Tibial nerve (tissue), 4 donors: ENCODE results near the gene TLNRD1. TPM values are rescaled to one million over a fixed set of nuclear protein-coding genes. Genes with fewer than 3 reads are reported as not detected.

Experiments
- DNase-seq, 2 donors: peaks; one replicate each; pipeline ENCODE4 v3.0.0-alpha.2; 2019; ENCODE audit warnings: low spot score in 2 of 2
- H3K27ac ChIP-seq, 4 donors: fragments of 200-600 bp; sonication (generic) in 3 of 4; one replicate each; pipeline ENCODE4 v1.5.1; 2017 to 2019; ENCODE audit warnings: mild to moderate bottlenecking in 1 of 4
- H3K27me3 ChIP-seq, 2 donors: fragments of 200-600 bp; sonication (generic) in 1 of 2; one replicate each; pipeline versions ENCODE4 v1.5.1 to v1.6.0; 2017 to 2019
- H3K36me3 ChIP-seq, 3 donors: fragments of 200-600 bp; sonication (generic); one replicate each; pipeline ENCODE4 v1.5.1; 2018 to 2019
- H3K4me1 ChIP-seq, 4 donors: fragments of 200-600 bp; sonication (generic) in 3 of 4; one replicate each; pipeline ENCODE4 v1.5.1; 2017 to 2019
- H3K4me3 ChIP-seq, 4 donors: fragments of 200-600 bp; sonication (generic) in 3 of 4; one replicate each; pipeline ENCODE4 v1.5.1; 2017 to 2019; ENCODE audit warnings: mild to moderate bottlenecking in 1 of 4, moderate library complexity in 1 of 4
- H3K9me3 ChIP-seq, 4 donors: fragments of 200-600 bp; sonication (generic) in 3 of 4; one replicate each; pipeline ENCODE4 v1.5.1; 2017 to 2019
- EP300 ChIP-seq, 2 donors: sonication (generic); formaldehyde crosslinking; IDR thresholded peaks; one replicate each; pipeline ENCODE4 v1.6.1; 2017; ENCODE audit warnings: antibody characterized with exemption in 2 of 2, mild to moderate bottlenecking in 1 of 2
- POLR2A ChIP-seq, 2 donors: fragments of 450-650 bp; IDR thresholded peaks; one replicate each; pipeline ENCODE4 v1.6.1; 2017; ENCODE audit warnings: antibody characterized with exemption in 2 of 2, mild to moderate bottlenecking in 2 of 2, moderate library complexity in 2 of 2
- WGBS, 2 donors: methylation state at CpG; one replicate each; pipeline ENCODE4 v1.1.5; 2018; 5-methylcytosine and 5-hydroxymethylcytosine counted together
- total RNA-seq, 4 donors: library from RNA; depleted of rRNA; stranded (reverse); fragments of >200 nt; gene quantifications; one replicate each; pipeline ENCODE4 v1.1.0, GENCODE V29; 2016
- TF ChIP-seq, protein P1 (sequence below), 5 experiments: fragments of 200-600 bp in 3 of 5; fragments of 450-650 bp in 2 of 5; sonication (generic) in 3 of 5; IDR thresholded peaks; one replicate each; pipeline ENCODE4 v1.5.1; 2016 to 2019; ENCODE audit warnings: antibody characterized with exemption in 5 of 5, mild to moderate bottlenecking in 3 of 5, moderate library complexity in 2 of 5

The TLNRD1 gene
- total RNA-seq, 4 donors from 2014 or later, result 18.8 to 46.5 (median 30.0) TPM

DNA sequence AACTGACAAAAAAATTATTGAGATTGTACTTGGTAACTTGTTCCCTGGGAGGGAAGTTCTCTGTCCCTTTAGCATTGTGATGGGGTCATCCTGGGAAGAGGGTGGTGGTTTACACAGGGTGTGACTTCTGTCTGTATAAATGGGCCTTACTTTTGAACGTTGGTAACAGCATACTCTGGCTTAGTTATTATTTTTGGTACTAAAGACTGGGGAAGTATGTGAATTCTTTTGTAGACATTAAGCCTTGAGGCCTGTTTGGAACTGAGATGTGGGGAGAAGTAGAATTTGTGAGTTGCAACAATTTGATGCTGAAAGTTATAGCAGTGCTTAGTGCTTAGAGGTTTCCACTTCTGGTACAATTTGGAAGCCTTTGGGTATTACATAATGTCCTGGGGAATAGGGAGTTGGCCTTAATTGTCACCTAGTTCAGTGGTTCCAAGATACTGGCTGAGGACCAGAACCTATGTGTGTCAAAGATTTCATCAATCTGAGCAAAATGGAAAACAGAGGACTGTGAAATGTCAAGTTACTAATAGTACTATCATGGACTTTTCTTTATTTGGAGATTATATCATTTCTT is 15.9 kb downstream of the TLNRD1 start:
- no peaks in the 10 kb centered on the region for H3K27me3 ChIP-seq
- H3K27ac ChIP-seq, result peak overlapping the region in 2 of 4 donors; percentile 61 to 80
- H3K4me3 ChIP-seq, result no peak overlapping the region
- H3K4me1 ChIP-seq, result peaks cover 0 to 40% (median 4%) of the 10 kb centered on the region in 4 donors
- peak in 1 of 2 donors; percentile 42 for DNase-seq
- TF ChIP-seq, protein P1, sequence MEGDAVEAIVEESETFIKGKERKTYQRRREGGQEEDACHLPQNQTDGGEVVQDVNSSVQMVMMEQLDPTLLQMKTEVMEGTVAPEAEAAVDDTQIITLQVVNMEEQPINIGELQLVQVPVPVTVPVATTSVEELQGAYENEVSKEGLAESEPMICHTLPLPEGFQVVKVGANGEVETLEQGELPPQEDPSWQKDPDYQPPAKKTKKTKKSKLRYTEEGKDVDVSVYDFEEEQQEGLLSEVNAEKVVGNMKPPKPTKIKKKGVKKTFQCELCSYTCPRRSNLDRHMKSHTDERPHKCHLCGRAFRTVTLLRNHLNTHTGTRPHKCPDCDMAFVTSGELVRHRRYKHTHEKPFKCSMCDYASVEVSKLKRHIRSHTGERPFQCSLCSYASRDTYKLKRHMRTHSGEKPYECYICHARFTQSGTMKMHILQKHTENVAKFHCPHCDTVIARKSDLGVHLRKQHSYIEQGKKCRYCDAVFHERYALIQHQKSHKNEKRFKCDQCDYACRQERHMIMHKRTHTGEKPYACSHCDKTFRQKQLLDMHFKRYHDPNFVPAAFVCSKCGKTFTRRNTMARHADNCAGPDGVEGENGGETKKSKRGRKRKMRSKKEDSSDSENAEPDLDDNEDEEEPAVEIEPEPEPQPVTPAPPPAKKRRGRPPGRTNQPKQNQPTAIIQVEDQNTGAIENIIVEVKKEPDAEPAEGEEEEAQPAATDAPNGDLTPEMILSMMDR (IDR thresholded peaks at IDR 0.05), result no peak
- TF ChIP-seq EP300 (IDR thresholded peaks at IDR 0.05), result peak in 1 of 2 donors; percentile 26
- no peaks in the 10 kb centered on the region for H3K36me3 ChIP-seq
- H3K9me3 ChIP-seq, result no peaks in the 10 kb centered on the region
- WGBS, 2 donors, result 5 to 25% methylated on average over 1 of the region's 1 CpG

DNA sequence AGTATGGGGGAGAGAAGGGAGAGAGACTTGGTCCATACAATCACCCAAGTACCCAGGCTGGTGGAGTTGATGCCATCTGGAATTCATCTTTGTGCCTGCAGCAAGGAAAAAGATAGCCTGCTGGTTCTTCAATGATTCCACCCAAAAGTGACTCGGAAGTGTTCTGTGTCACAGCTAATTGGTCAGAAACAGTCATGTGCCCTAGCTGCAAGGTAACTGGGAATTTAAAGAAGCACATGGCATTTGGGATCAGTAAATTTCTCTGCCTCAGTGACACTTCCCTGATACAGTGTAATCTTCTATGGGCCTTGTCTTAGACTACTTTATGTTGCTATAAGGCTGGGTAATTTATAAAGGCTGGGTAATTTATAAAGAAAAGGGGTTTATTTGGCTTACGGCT is 17.5 kb downstream of the TLNRD1 start:
- DNase-seq, result no peak
- TF ChIP-seq POLR2A (IDR thresholded peaks at IDR 0.05), result no peak
- TF ChIP-seq, protein P1 (IDR thresholded peaks at IDR 0.05), result no peak
- TF ChIP-seq EP300 (IDR thresholded peaks at IDR 0.05), result no peak
- WGBS, 2 donors, result 83 to 98% methylated on average over 2 of the region's 2 CpGs

DNA sequence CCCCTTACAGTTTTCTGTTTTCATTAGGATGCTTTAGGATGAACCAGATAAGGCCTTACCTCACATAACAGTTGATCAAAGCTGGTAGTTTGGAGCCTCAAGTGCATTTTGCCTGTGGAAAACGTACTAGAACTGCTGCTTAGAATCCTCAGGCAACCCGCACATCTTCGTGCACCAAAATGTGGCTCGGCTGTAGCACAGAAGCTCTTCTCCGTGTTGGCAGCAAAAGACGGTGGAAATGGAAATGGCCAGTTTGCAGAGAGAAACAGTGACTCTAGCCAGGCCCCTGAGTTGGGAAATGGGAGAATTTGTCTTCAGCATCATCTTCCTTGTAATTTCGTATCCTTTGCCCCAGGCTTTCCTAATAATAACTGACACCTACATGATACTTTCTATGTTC is 20.6 kb downstream of the TLNRD1 start:
- no peak for TF ChIP-seq EP300 (IDR thresholded peaks at IDR 0.05)
- TF ChIP-seq, protein P1 (IDR thresholded peaks at IDR 0.05), result no peak
- H3K27ac ChIP-seq, result no peak overlapping the region

More for the DNA sequence above, 17.5 kb downstream of the TLNRD1 start:
- H3K27ac ChIP-seq, result no peak overlapping the region
- no peaks in the 10 kb centered on the region for H3K36me3 ChIP-seq
- H3K4me3 ChIP-seq, result no peak overlapping the region
- no peaks in the 10 kb centered on the region for H3K27me3 ChIP-seq
- peaks cover 0 to 44% (median 5%) of the 10 kb centered on the region in 4 donors for H3K4me1 ChIP-seq
- no peaks in the 10 kb centered on the region for H3K9me3 ChIP-seq

DNA sequence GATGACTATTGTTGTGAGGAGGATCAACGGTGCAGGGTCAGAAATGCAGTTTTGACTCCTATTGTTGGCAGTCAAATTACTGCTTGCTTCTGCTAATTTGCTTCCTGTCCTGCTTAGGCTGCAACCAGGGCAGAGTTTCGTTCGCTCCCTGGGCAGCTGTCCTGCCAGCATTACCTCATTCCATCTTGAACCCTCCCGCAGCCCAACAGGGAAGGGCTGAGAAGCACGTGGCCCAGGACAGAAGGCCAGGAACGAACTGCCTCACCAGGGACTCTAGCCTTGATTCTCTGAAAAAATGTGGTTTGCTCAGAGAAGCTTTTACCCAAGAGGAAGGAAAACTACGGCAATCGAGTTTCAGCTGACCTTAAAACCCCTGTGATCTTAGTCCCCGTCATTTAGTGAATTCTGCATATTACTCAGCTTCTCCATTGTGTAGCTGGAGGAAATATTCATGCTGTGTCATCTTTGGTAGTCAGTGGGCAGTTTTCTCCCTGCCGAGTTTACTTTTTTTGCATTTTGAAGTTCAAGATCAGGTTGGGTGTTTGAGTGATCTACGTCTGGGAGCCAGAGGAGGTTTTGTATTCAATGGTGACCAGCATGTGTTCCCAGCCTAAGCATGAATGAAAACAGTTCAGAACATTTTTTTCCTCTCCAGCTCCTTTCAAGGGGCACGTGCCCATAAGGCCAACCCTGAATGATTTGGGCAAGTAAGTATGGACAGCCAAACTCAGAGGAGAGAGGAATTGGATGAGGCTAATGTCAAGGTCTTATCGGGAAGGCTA is 23.0 kb downstream of the TLNRD1 start:
- peak; percentile 69 to 86 for DNase-seq
- Histone ChIP-seq H3K27me3 (no peaks in the 10 kb centered on the region), H3K4me3 (no peak overlapping the region), H3K4me1 (peaks cover 0 to 30% (median 7%) of the 10 kb centered on the region in 4 donors), H3K27ac (peak overlapping the region; percentile 5 to 84 (median 66)), H3K36me3 (no peaks in the 10 kb centered on the region), H3K9me3 (no peaks in the 10 kb centered on the region)
- TF ChIP-seq EP300 (IDR thresholded peaks at IDR 0.05), result peak; percentile 82 to 92
- TF ChIP-seq, protein P1 (IDR thresholded peaks at IDR 0.05), result no peak
- no peak for TF ChIP-seq POLR2A (IDR thresholded peaks at IDR 0.05)
- WGBS, 2 donors, result 18 to 19% methylated on average over 12 to 13 of the region's 13 CpGs

More for the DNA sequence above, 20.6 kb downstream of the TLNRD1 start:
- Histone ChIP-seq H3K4me1 (peaks cover 0 to 38% (median 7%) of the 10 kb centered on the region in 4 donors), H3K9me3 (no peaks in the 10 kb centered on the region), H3K4me3 (no peak overlapping the region), H3K36me3 (no peaks in the 10 kb centered on the region), H3K27me3 (no peaks in the 10 kb centered on the region)
- DNase-seq, result no peak
- 84 to 88% methylated on average over 7 of the region's 7 CpGs for WGBS, 2 donors

DNA sequence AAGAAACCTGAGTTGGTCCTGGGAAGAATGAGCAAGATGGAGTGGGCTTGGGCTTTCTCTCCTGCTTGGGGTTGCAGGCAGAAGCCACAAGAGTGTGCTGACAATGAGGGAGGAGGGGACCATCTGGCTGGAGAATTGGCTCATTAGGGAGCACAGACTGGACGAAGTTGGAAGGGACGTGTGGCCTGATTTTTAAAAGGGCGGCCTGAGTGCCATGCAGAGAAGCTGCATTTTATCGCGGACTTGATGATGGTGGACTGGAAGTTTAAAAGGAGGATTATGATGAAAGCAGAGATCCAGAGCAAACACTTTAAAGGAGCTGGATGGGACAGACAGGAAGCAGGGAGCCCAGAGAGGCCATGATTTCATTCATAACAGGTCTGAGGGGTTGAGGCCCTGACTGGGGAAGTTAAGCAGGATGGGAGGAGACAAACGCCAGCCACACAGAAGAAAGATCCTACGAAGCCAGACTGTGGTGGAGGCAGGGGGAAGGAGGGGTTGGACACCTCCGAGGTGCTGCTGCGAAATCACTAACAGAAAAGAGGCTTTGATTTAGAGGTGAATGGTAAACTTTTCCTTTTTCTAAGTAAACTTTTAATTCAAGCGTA is 23.6 kb downstream of the TLNRD1 start:
- Histone ChIP-seq H3K27me3 (no peaks in the 10 kb centered on the region), H3K27ac (peak overlapping the region in 3 of 4 donors; percentile 65 to 84 (median 68)), H3K4me3 (no peak overlapping the region), H3K4me1 (peaks cover 0 to 30% (median 7%) of the 10 kb centered on the region in 4 donors), H3K36me3 (no peaks in the 10 kb centered on the region), H3K9me3 (no peaks in the 10 kb centered on the region)
- DNase-seq, result no peak
- WGBS, 2 donors, result 77 to 78% methylated on average over 10 of the region's 10 CpGs
- TF ChIP-seq EP300 (IDR thresholded peaks at IDR 0.05), result no peak
- TF ChIP-seq, protein P1 (IDR thresholded peaks at IDR 0.05), result no peak
